Esophagus (tissue), 2 donors: ENCODE measurements around the gene SNAP25. TPM values are rescaled to one million over a fixed set of nuclear protein-coding genes. Genes with fewer than 3 reads are reported as not detected.

ENCODE experiments used
- polyA plus RNA-seq, 2 donors: library from polyadenylated mRNA; stranded (reverse); fragments of 200-250 nt; gene quantifications; one replicate each; pipeline ENCODE4 v1.2.3, GENCODE V29; 2013
- donor health status: healthy with polysubstance abuse.
- donor health status: Bipolar disorder and iron deficiency.

The SNAP25 gene
- polyA plus RNA-seq, 2 donors: 0.06 to 0.12 TPM

Other genes with a start within 250 kb of the SNAP25 start
- 1 to 10 TPM; 1.2 to 2.3 TPM for gene ANKEF1, start 183.8 kb upstream of the SNAP25 start, polyA plus RNA-seq
- 10 to 100 TPM in 1 of 2 donors, 1 to 10 TPM in 1; 9.4 to 11.1 TPM for gene MKKS, start 215.4 kb downstream of the SNAP25 start, polyA plus RNA-seq
- gene SLX4IP, start 216.5 kb downstream of the SNAP25 start, polyA plus RNA-seq: 1 to 10 TPM; 1.2 to 4.4 TPM